Ishikawa (cell line): ENCODE measurements around the gene LTB4R2.

Source experiments
- CEBPB ChIP-seq: IDR thresholded peaks from 2 replicates; pipeline ENCODE4 v1.6.1; 2012
- CREB1 ChIP-seq: IDR thresholded peaks from 2 replicates; pipeline ENCODE4 v1.6.1; 2012; ENCODE audit warnings: low read depth
- EGR1 ChIP-seq: IDR thresholded peaks from 2 replicates; pipeline ENCODE4 v1.6.1; 2012
- EP300 ChIP-seq: IDR thresholded peaks from 2 replicates; pipeline ENCODE4 v1.6.1; 2012; ENCODE audit warnings: borderline replicate concordance
- MAX ChIP-seq: IDR thresholded peaks from 2 replicates; pipeline ENCODE4 v1.6.1; 2012
- NFIC ChIP-seq: IDR thresholded peaks from 2 replicates; pipeline ENCODE4 v1.6.1; 2012
- RAD21 ChIP-seq: IDR thresholded peaks from 2 replicates; pipeline ENCODE4 v1.6.1; 2012; ENCODE audit warnings: low read depth
- TAF1 ChIP-seq: IDR thresholded peaks from 2 replicates; pipeline ENCODE4 v1.6.1; 2012; ENCODE audit warnings: low read depth, mild to moderate bottlenecking
- YY1 ChIP-seq: IDR thresholded peaks from 2 replicates; pipeline ENCODE4 v1.6.1; 2012; ENCODE audit warnings: low read depth
- ZBTB7A ChIP-seq: IDR thresholded peaks from 2 replicates; pipeline ENCODE4 v1.6.1; 2012; ENCODE audit warnings: low read depth
- TF ChIP-seq, protein P1 (sequence below): IDR thresholded peaks from 2 replicates; pipeline ENCODE4 v1.6.1; 2012; ENCODE audit warnings: low read depth, mild to moderate bottlenecking
- TF ChIP-seq, protein P2 (sequence below): IDR thresholded peaks from 2 replicates; pipeline ENCODE4 v1.6.1; 2012

DNA sequence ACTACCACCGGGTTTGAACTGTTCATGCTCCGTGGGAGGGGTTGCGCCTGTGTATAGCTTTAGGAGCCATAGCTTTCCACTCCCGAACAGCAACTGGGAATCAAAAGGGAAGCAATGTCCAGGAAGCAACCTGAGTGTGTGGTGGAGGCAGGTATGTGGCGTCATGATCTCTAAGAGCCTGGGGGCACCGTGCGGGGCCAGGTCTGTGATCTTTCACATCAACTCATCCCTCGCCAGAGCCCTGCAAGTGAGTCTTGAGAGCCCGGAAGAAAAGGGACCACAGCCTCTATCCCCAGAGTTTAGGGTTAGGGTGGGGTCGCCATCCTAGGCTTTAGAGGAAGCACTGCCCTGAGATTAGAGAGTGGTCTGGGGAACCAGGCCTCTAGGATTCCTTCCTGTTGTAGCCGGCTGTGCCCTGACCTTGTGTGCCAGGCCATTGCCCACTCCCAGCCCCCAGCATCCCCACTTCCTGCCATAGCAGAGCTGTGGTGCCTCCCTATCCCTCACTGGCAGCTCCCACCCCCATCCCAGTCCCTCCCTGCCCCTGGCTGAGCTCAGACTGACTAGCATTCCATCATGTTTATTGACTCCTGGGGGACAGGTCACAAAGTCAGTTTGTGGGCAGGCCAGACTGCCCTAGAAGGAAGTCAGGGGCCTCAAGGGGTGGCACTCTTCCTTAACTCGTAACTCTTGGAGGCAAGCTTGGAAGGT lies 25.7 kb downstream of the LTB4R2 start:
- no peak for TF ChIP-seq EP300
- TF ChIP-seq NFIC: no peak
- no peak for TF ChIP-seq MAX
- TF ChIP-seq TAF1: no peak
- no peak for TF ChIP-seq YY1
- TF ChIP-seq, protein P1, sequence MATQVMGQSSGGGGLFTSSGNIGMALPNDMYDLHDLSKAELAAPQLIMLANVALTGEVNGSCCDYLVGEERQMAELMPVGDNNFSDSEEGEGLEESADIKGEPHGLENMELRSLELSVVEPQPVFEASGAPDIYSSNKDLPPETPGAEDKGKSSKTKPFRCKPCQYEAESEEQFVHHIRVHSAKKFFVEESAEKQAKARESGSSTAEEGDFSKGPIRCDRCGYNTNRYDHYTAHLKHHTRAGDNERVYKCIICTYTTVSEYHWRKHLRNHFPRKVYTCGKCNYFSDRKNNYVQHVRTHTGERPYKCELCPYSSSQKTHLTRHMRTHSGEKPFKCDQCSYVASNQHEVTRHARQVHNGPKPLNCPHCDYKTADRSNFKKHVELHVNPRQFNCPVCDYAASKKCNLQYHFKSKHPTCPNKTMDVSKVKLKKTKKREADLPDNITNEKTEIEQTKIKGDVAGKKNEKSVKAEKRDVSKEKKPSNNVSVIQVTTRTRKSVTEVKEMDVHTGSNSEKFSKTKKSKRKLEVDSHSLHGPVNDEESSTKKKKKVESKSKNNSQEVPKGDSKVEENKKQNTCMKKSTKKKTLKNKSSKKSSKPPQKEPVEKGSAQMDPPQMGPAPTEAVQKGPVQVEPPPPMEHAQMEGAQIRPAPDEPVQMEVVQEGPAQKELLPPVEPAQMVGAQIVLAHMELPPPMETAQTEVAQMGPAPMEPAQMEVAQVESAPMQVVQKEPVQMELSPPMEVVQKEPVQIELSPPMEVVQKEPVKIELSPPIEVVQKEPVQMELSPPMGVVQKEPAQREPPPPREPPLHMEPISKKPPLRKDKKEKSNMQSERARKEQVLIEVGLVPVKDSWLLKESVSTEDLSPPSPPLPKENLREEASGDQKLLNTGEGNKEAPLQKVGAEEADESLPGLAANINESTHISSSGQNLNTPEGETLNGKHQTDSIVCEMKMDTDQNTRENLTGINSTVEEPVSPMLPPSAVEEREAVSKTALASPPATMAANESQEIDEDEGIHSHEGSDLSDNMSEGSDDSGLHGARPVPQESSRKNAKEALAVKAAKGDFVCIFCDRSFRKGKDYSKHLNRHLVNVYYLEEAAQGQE: no peak
- no peak for TF ChIP-seq RAD21
- TF ChIP-seq ZBTB7A: no peak
- no peak for TF ChIP-seq CEBPB
- no peak for TF ChIP-seq EGR1
- TF ChIP-seq CREB1: no peak
- TF ChIP-seq, protein P2, sequence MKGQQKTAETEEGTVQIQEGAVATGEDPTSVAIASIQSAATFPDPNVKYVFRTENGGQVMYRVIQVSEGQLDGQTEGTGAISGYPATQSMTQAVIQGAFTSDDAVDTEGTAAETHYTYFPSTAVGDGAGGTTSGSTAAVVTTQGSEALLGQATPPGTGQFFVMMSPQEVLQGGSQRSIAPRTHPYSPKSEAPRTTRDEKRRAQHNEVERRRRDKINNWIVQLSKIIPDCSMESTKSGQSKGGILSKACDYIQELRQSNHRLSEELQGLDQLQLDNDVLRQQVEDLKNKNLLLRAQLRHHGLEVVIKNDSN: no peak
